Posterior cingulate gyrus (tissue), 11 donors: Measurements from ENCODE around the gene ITPKA.
A peak's percentile ranks its signal among the peaks of the same experiment; 100 is the strongest.

Source experiments
- DNase-seq, 10 donors: peaks; one replicate each; pipeline versions ENCODE4 v3.0.0 to v3.0.0-alpha.2; 2020 to 2021; ENCODE audit warnings: mixed read lengths in 3 of 10
- intact Hi-C: fragments of 100-400 bp; cut with DNase I; formaldehyde crosslinking; loops from one replicate; pipeline ENCODE4 v1.15.1; 2023

ITPKA gene

DNA sequence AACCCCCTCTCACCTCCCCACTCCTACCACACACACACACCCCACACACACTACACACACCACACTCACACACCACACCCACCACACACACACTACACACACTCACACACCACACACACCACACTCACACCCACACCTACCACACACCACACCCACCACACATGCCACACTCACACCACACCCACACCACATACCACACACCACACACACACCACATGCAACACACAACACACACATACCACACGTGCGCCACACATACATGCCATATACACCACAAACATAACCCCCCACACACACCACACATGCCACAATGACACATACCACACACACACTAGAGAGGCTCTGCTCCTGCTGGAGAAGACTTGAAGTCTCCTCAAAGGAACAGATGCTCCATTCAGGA is 5.9 kb upstream of the ITPKA start:
- intact Hi-C loops, result no loop called here

GRCh38 chr15:41489641-41490040 is 4.0 kb upstream of the ITPKA start:
- intact Hi-C loops, result no loop called here
- DNase-seq, result peak in 1 of 10 donors; percentile 12

More for the DNA sequence above, 5.9 kb upstream of the ITPKA start:
- no peak for DNase-seq

DNA sequence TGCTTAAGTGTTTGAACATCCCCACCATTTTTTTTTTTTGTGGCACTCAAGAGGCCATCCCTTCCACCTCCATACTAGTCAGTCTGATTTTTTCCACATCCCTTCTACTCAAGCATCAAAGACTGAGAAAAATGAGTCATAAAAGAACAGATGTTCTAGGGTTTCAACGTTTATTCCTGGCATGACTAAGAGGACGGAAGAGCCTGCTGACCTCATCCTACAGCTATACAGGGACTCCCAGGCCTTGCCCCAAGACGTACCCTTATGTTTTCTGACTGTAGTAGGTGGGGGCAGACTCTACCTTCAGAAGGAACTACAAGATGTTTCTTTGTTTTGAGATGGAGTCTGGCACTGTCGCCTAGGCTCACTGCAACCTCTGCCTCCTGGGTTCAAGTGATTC is 3.3 kb upstream of the ITPKA start:
- intact Hi-C loops, result no loop called here

DNA sequence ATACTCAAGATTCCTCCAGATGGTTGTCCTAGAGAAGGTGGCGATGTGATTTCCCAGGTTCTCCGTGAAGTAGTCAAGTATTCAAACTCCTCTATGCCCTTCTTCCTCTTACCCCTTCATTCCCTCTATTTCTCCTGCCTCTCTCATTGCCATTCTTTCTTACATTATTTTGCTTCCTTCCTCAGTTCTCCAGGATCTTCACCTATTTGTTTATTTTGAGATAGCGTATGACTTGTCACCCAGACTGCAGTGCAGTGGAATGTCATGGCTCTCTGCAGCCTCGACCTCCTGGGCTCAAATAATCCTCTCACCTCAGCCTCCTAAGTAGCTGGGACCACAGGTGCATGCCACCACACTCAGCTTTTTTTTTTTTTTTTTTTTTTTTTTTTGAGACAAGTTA is 1.8 kb upstream of the ITPKA start:
- peak in 2 of 10 donors; percentile 2 to 12 for DNase-seq
- intact Hi-C loops, result no loop called here

More for the DNA sequence above, 3.3 kb upstream of the ITPKA start:
- DNase-seq, result peak in 3 of 10 donors; percentile 3 to 33 (median 30)

GRCh38 chr15:41492597-41493204 is 973 bp upstream of the ITPKA start:
- peak in 2 of 10 donors; percentile 26 to 52 for DNase-seq
- intact Hi-C loops, result no loop called here

DNA sequence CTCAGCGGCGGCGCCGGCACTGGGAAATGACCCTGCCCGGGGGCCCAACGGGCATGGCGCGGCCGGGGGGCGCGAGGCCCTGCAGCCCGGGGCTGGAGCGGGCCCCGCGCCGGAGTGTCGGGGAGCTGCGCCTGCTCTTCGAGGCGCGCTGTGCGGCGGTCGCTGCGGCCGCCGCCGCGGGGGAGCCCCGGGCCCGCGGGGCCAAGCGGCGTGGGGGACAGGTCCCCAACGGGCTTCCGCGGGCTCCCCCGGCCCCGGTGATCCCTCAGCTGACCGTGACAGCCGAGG is 172 bp downstream of the ITPKA start:
- DNase-seq, result no peak
- intact Hi-C loops, result no loop called here

- peak in 3 of 10 donors; percentile 86 to 91 (median 88) for DNase-seq
These were observed 682 bp downstream of the ITPKA start for GRCh38 chr15:41494190-41494921.

DNA sequence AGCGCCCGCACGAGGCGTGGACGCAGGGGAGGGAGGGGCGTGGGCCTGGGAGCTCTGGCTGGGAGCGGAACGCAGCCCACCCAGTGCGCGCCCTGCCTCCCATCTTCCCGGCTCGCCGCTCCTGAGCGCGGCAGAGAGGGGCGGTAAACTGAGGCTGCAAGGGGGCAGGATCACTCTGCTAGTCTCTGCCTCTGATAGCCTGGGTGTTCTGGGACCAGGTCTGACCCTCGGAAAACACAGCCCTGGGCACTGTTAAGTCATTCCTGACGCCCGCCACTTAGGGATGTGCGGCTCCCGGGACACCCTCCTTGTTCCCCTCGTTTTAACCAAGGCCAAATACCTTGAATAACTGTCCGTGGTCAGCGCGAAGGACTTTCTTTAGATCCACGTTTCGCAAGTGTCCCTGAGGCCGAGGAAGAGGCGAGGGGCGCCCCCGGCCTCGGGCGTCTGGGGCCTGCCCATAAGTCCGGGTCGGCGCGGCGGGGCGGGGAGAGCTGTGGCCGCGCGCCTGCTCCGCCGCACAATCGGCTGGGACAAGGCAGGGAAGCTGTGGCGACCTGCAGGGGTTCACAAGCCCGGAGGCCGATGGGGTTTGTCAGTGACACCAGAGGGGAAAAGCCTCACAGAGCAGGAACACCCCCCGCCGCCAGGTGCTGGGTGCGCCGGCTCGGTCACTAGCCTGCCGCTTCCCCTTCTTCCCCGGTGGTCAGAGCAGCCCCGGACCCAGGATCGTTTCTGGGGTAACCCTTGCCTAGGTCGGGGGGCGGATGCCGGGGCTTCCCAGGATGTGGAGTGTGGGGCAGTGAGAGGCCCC is 1.5 kb downstream of the ITPKA start:
- peak in 1 of 10 donors; percentile 71 for DNase-seq
- intact Hi-C loops, result no loop called here

More at GRCh38 chr15:41494190-41494921, 682 bp downstream of the ITPKA start:
- intact Hi-C loops, result no loop called here

- intact Hi-C loops, result no loop called here
- peak in 2 of 10 donors; percentile 75 to 78 for DNase-seq
These were observed 2.3 kb downstream of the ITPKA start for GRCh38 chr15:41495736-41496599.

GRCh38 chr15:41498657-41499056 is 5.0 kb downstream of the ITPKA start:
- intact Hi-C loops, result no loop called here
- DNase-seq, result peak in 1 of 10 donors; percentile 44

- peak in 6 of 10 donors; percentile 52 to 92 (median 74) for DNase-seq
- intact Hi-C loops, result no loop called here
These were observed 5.6 kb downstream of the ITPKA start for GRCh38 chr15:41499109-41499851.

- intact Hi-C loops, result no loop called here
- peak in 1 of 10 donors; percentile 89 for DNase-seq
These were observed 7.7 kb downstream of the ITPKA start for GRCh38 chr15:41501191-41501917.

GRCh38 chr15:41501931-41502794 is 8.5 kb downstream of the ITPKA start:
- intact Hi-C loops, result no loop called here
- peak in 1 of 10 donors; percentile 81 for DNase-seq

DNA sequence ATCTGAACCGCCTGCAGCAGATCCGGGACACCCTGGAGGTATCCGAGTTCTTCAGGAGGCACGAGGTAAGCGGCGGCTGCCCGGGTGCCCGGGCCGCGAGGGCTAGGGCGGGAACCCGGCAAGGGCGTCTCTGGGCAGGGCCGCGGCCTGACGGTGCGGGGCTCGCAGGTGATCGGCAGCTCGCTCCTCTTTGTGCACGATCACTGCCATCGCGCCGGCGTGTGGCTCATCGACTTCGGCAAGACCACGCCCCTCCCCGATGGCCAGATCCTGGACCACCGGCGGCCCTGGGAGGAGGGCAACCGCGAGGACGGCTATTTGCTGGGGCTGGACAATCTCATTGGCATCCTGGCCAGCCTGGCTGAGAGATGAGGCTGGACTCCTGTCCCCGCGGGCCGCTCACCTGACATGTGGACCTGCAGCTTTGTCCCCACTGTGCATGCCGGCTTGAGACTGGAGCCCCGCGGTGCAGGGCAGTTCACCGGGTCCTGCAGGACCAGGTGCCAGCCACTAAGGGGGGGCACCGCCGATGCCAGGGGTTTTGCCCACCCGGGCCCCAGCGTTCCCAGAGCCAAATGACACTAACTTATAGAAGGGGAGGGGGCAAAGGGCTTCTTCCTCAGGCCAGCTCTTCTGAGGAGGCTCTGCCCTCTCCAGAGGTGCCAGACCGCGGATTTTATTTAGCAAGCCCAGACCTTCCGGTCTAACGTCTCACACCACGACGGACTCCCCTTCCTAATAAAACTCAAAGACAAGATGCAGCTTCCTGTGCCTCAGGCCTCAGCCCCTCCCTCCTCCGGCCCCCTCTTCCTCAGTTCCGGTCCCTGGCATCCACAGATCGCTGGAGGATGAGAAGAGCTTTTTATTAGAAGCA is 9.4 kb downstream of the ITPKA start:
- DNase-seq, result peak in 1 of 10 donors; percentile 66
- intact Hi-C loops, result no loop called here

DNA sequence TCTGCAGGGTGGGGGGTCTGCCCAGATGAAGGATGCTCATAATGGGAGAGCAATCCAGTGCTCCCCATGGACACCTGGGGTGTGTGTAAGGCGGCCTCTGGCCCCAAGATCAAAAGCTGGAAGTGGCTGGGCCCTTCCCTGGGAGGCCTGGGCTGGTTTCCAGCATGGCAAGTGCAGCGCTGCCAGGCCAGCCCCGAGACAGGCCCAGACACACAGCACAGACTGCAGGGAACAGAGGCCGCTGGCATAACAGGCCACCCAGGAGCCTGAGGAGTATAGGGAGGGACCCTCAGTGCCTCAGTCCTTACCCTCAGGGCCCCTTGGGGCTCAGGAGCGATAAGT is 10.0 kb downstream of the ITPKA start:
- intact Hi-C loops, result no loop called here
- peak in 1 of 10 donors; percentile 79 for DNase-seq

- peak in 1 of 10 donors; percentile 80 for DNase-seq
- intact Hi-C loops, result no loop called here
These were observed 11.2 kb downstream of the ITPKA start for GRCh38 chr15:41504751-41505492.
